Neural cell (in vitro differentiated cells): Measurements from ENCODE around the gene CHI3L1.

ENCODE experiments used
- EP300 ChIP-seq: fragments of 450-650 bp; conservative IDR thresholded peaks from 2 replicates; pipeline ENCODE4 v1.6.1; 2014; ENCODE audit warnings: antibody characterized with exemption, mild to moderate bottlenecking, moderate library complexity; ENCODE audit not compliant: poor library complexity, severe bottlenecking
- EZH2 ChIP-seq: fragments of 200-600, 300-800 bp; shearing (Covaris generic), sonication (generic); IDR thresholded peaks from 2 replicates; pipeline ENCODE4 v1.6.1; 2014; ENCODE audit warnings: antibody characterized with exemption, low read length, borderline replicate concordance, mild to moderate bottlenecking; ENCODE audit not compliant: insufficient read depth, poor library complexity, severe bottlenecking
- TF ChIP-seq, protein P1 (sequence below): fragments of 450-650 bp; IDR thresholded peaks from 2 replicates; pipeline ENCODE4 v1.5.1; 2014; ENCODE audit warnings: antibody characterized with exemption, mild to moderate bottlenecking, moderate library complexity; ENCODE audit not compliant: poor library complexity, severe bottlenecking

DNA sequence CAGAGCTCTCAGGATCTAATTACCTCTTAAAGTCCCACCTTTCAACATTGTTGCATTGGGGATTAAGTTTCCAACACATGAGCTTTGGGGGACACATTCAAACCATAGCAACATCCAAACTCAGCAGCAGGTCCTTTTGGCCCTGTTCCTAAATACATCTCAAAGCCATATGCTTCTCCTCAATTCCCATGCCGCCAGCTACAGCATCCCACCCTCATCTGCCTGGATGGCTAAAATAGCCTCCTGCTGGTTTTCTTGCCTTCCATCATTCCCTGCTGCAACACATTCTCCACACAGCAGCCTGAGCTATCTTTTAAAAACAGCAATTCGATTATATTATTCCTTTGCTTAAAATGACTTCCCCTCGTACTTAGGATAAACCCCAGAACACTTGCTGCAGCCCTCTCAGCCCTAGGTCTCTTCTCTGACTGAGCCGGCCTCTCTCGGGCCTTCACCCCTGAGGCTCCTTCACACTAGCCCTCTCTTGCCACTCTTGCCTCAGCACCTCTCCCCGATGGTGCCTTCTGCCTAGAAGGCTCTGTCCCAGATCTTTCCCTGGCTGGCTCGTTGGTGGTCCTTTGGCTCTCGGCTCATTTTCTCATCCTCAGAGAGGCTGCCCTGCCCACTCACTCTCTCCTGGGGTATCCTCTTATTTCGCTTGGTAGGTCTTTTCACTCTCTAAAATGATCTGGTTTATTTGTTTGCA lies 27.4 kb downstream of the CHI3L1 start:
- TF ChIP-seq, protein P1, sequence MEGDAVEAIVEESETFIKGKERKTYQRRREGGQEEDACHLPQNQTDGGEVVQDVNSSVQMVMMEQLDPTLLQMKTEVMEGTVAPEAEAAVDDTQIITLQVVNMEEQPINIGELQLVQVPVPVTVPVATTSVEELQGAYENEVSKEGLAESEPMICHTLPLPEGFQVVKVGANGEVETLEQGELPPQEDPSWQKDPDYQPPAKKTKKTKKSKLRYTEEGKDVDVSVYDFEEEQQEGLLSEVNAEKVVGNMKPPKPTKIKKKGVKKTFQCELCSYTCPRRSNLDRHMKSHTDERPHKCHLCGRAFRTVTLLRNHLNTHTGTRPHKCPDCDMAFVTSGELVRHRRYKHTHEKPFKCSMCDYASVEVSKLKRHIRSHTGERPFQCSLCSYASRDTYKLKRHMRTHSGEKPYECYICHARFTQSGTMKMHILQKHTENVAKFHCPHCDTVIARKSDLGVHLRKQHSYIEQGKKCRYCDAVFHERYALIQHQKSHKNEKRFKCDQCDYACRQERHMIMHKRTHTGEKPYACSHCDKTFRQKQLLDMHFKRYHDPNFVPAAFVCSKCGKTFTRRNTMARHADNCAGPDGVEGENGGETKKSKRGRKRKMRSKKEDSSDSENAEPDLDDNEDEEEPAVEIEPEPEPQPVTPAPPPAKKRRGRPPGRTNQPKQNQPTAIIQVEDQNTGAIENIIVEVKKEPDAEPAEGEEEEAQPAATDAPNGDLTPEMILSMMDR = no peak
- no peak for TF ChIP-seq EP300
- TF ChIP-seq EZH2 = no peak
